ENCODE data around the gene SLC9C1.

GRCh38 chr3:112231727-112232126, 62.3 kb downstream of the SLC9C1 start:
- TF ChIP-seq CTCF (IDR thresholded peaks at IDR 0.05; ENCODE audit: poor library complexity) (no peak), EZH2 (IDR thresholded peaks at IDR 0.05; ENCODE audit: borderline replicate concordance) (no peak), EZH2phosphoT487 (IDR thresholded peaks at IDR 0.05; ENCODE audit: low read depth, severe bottlenecking, unreplicated experiment) (no peak)
